WTC11 (cell line): ENCODE measurements around the gene UNC13D.
"Not testable (repeated sequence)": the region's sequence is repeated elsewhere in the genome, so short reads cannot be mapped to it uniquely, and the experiment has no call there.

Source experiments
- NR2C2 ChIP-seq: sonication (generic); formaldehyde crosslinking; IDR thresholded peaks from 2 replicates; pipeline ENCODE4 v1.8.0; 2022; ENCODE audit warnings: mild to moderate bottlenecking, missing genetic modification reagents
- TF ChIP-seq, protein P1 (sequence below): sonication (generic); formaldehyde crosslinking; IDR thresholded peaks from 2 replicates; pipeline ENCODE4 v1.8.0; 2023; ENCODE audit warnings: missing genetic modification reagents, mild to moderate bottlenecking, borderline replicate concordance

GRCh38 chr17:75851693-75851991 lies 7.4 kb upstream of the UNC13D start:
- not testable (repeated sequence) for TF ChIP-seq NR2C2 (CRISPR knock-in tag)
- TF ChIP-seq, protein P1, sequence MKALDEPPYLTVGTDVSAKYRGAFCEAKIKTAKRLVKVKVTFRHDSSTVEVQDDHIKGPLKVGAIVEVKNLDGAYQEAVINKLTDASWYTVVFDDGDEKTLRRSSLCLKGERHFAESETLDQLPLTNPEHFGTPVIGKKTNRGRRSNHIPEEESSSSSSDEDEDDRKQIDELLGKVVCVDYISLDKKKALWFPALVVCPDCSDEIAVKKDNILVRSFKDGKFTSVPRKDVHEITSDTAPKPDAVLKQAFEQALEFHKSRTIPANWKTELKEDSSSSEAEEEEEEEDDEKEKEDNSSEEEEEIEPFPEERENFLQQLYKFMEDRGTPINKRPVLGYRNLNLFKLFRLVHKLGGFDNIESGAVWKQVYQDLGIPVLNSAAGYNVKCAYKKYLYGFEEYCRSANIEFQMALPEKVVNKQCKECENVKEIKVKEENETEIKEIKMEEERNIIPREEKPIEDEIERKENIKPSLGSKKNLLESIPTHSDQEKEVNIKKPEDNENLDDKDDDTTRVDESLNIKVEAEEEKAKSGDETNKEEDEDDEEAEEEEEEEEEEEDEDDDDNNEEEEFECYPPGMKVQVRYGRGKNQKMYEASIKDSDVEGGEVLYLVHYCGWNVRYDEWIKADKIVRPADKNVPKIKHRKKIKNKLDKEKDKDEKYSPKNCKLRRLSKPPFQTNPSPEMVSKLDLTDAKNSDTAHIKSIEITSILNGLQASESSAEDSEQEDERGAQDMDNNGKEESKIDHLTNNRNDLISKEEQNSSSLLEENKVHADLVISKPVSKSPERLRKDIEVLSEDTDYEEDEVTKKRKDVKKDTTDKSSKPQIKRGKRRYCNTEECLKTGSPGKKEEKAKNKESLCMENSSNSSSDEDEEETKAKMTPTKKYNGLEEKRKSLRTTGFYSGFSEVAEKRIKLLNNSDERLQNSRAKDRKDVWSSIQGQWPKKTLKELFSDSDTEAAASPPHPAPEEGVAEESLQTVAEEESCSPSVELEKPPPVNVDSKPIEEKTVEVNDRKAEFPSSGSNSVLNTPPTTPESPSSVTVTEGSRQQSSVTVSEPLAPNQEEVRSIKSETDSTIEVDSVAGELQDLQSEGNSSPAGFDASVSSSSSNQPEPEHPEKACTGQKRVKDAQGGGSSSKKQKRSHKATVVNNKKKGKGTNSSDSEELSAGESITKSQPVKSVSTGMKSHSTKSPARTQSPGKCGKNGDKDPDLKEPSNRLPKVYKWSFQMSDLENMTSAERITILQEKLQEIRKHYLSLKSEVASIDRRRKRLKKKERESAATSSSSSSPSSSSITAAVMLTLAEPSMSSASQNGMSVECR, result not testable (repeated sequence)
